Measurements from ENCODE around the gene SNIP1. TPM values are rescaled to one million over a fixed set of nuclear protein-coding genes. Genes with fewer than 3 reads are reported as not detected.
A peak's percentile ranks its signal among the peaks of the same experiment; 100 is the strongest.
"Not testable (repeated sequence)": the region's sequence is repeated elsewhere in the genome, so short reads cannot be mapped to it uniquely, and the experiment has no call there.

SNIP1 gene
- total RNA-seq, 1 donor from 2014 or later = 8.7 TPM

GRCh38 chr1:37559080-37559479, 5.0 kb upstream of the SNIP1 start:
- no peak for ATAC-seq

GRCh38 chr1:37558411-37558810, 4.3 kb upstream of the SNIP1 start:
- ATAC-seq = no peak

- no peak for ATAC-seq
Measured at GRCh38 chr1:37557402-37557801, 3.3 kb upstream of the SNIP1 start.

GRCh38 chr1:37556712-37557196, 2.7 kb upstream of the SNIP1 start, which contains the start of gene DNALI1:
Gene DNALI1, plus strand, starts transcription at chr1:37556940. Its CDS starts 55 bp downstream, at chr1:37556995.
- ATAC-seq = peak; percentile 34

GRCh38 chr1:37553598-37553926, 531 bp downstream of the SNIP1 start:
- ATAC-seq = peak; percentile 20

- no peak for ATAC-seq
Measured at GRCh38 chr1:37549341-37549740, 4.8 kb downstream of the SNIP1 start.

GRCh38 chr1:37545019-37545418, 9.1 kb downstream of the SNIP1 start:
- no peak for ATAC-seq

GRCh38 chr1:37544530-37544929, 9.6 kb downstream of the SNIP1 start:
- no peak for ATAC-seq

- ATAC-seq = no peak
Measured at GRCh38 chr1:37540036-37540785, 13.9 kb downstream of the SNIP1 start.

- not testable (repeated sequence) for ATAC-seq
Measured at GRCh38 chr1:37539154-37539553, 14.9 kb downstream of the SNIP1 start.

- ATAC-seq = no peak
Measured at GRCh38 chr1:37537378-37537777, 16.7 kb downstream of the SNIP1 start.

GRCh38 chr1:37533317-37534093, 20.6 kb downstream of the SNIP1 start:
- ATAC-seq = no peak

GRCh38 chr1:37532418-37533156, 21.5 kb downstream of the SNIP1 start:
- ATAC-seq = not testable (repeated sequence)

- not testable (repeated sequence) for ATAC-seq
Measured at GRCh38 chr1:37529888-37530287, 24.2 kb downstream of the SNIP1 start.

- ATAC-seq = no peak
Measured at GRCh38 chr1:37519613-37520012, 34.5 kb downstream of the SNIP1 start.

- ATAC-seq = not testable (repeated sequence)
Measured at GRCh38 chr1:37518929-37519328, 35.2 kb downstream of the SNIP1 start.

GRCh38 chr1:37518241-37518640, 35.9 kb downstream of the SNIP1 start:
- not testable (repeated sequence) for ATAC-seq

GRCh38 chr1:37517569-37517968, 36.5 kb downstream of the SNIP1 start:
- no peak for ATAC-seq

- ATAC-seq = no peak
Measured at GRCh38 chr1:37515185-37516034, 38.7 kb downstream of the SNIP1 start.

GRCh38 chr1:37514350-37515184, 39.5 kb downstream of the SNIP1 start, which contains the start of gene MEAF6:
Gene MEAF6, minus strand, starts transcription at chr1:37514766. Its CDS starts 20 bp downstream, at chr1:37514746.
- peak; percentile 99 for ATAC-seq

- ATAC-seq = peak; percentile 37
Measured at GRCh38 chr1:37513795-37514349, 40.2 kb downstream of the SNIP1 start.

All from esophagus mucosa (tissue), 1 donor.